HEK293 (cell line): Measurements from ENCODE around the gene DPEP1.
A peak's percentile ranks its signal among the peaks of the same experiment; 100 is the strongest.

Source experiments
- CTCF ChIA-PET: fragments of 350-600 bp; formaldehyde crosslinking; extraction: SDS; loops from one replicate; lab custom pipeline; 2021; ENCODE audit warnings: antibody characterized with exemption; lab: Yijun Ruan, JAX
- POLR2A ChIA-PET: fragments of 300-600 bp; formaldehyde crosslinking; extraction: SDS; loops from one replicate; lab custom pipeline; 2020; ENCODE audit warnings: antibody characterized with exemption, inconsistent platforms; lab: Yijun Ruan, JAX
- H3K27ac ChIP-seq: fragments of 200-500 bp; sonication (Bioruptor generic); 2 replicates; pipeline ENCODE4 v1.5.1; 2014; ENCODE audit warnings: low read depth, low read length, control low read depth, inconsistent platforms; ENCODE audit errors: extremely low read depth
- H3K36me3 ChIP-seq, 2 experiments: fragments of 200-500 bp in 1 of 2; sonication (Bioruptor generic) in 1 of 2; 1 replicate in 1 of 2; 2 replicates in 1 of 2; pipeline ENCODE4 v1.5.1; 2014 to 2017; ENCODE audit warnings: inconsistent platforms in 2 of 2, low read length in 2 of 2; ENCODE audit not compliant: control insufficient read depth in 2 of 2, insufficient read depth in 1 of 2
- H3K4me1 ChIP-seq: fragments of 200-500 bp; sonication (Bioruptor generic); 2 replicates; pipeline ENCODE4 v1.5.1; 2014; ENCODE audit warnings: mild to moderate bottlenecking, low read length, inconsistent platforms; ENCODE audit not compliant: control insufficient read depth, insufficient read depth
- H3K4me3 ChIP-seq: 2 replicates; pipeline ENCODE4 v1.5.1; 2011; ENCODE audit warnings: low read depth, mild to moderate bottlenecking, control low read depth, low read length, moderate library complexity
- H3K9me3 ChIP-seq: fragments of 200-500 bp; sonication (Bioruptor generic); 2 replicates; pipeline ENCODE4 v1.5.1; 2014; ENCODE audit warnings: low read depth, low read length, inconsistent platforms; ENCODE audit not compliant: control insufficient read depth, insufficient read depth
- EGR2 ChIP-seq: fragments of 450-650 bp; formaldehyde crosslinking; IDR thresholded peaks from 2 replicates; pipeline ENCODE4 v1.5.1; 2016; ENCODE audit warnings: low read depth, missing biosample characterization, missing genetic modification characterization
- PRDM1 ChIP-seq: fragments of 450-650 bp; formaldehyde crosslinking; IDR thresholded peaks from 2 replicates; pipeline ENCODE4; 2016; ENCODE audit warnings: missing biosample characterization, missing genetic modification characterization
- PRDM2 ChIP-seq: fragments of 450-650 bp; formaldehyde crosslinking; IDR thresholded peaks from 2 replicates; pipeline ENCODE4 v1.5.1; 2016; ENCODE audit warnings: missing biosample characterization, missing genetic modification characterization, borderline replicate concordance
- TCF7L2 ChIP-seq: IDR thresholded peaks from 2 replicates; pipeline ENCODE4 v1.6.1; 2011; ENCODE audit warnings: low read depth, mild to moderate bottlenecking, inconsistent platforms, low read length, moderate library complexity, borderline replicate concordance
- ZFHX2 ChIP-seq: fragments of 450-650 bp; formaldehyde crosslinking; conservative IDR thresholded peaks from 2 replicates; pipeline ENCODE4 v1.5.1; 2016; ENCODE audit warnings: missing biosample characterization, missing genetic modification characterization
- ZNF140 ChIP-seq: fragments of 450-650 bp; formaldehyde crosslinking; IDR thresholded peaks from 2 replicates; pipeline ENCODE4 v1.5.1; 2016; ENCODE audit warnings: missing biosample characterization, missing genetic modification characterization
- ZNF16 ChIP-seq: fragments of 450-650 bp; formaldehyde crosslinking; IDR thresholded peaks from 2 replicates; pipeline ENCODE4 v1.5.1; 2016; ENCODE audit warnings: low read depth, missing biosample characterization, missing genetic modification characterization
- ZNF335 ChIP-seq: fragments of 450-650 bp; formaldehyde crosslinking; conservative IDR thresholded peaks from 2 replicates; pipeline ENCODE4 v1.5.1; 2016; ENCODE audit warnings: missing biosample characterization, missing genetic modification characterization
- ZNF366 ChIP-seq: fragments of 450-650 bp; formaldehyde crosslinking; conservative IDR thresholded peaks from 2 replicates; pipeline ENCODE4 v1.5.1; 2016; ENCODE audit warnings: missing biosample characterization, missing genetic modification characterization
- ZNF391 ChIP-seq: fragments of 450-650 bp; formaldehyde crosslinking; IDR thresholded peaks from 2 replicates; pipeline ENCODE4 v1.5.1; 2016; ENCODE audit warnings: low read depth, missing biosample characterization, missing genetic modification characterization, borderline replicate concordance
- ZNF645 ChIP-seq: fragments of 450-650 bp; formaldehyde crosslinking; IDR thresholded peaks from 2 replicates; pipeline ENCODE4; 2016; ENCODE audit warnings: missing biosample characterization, missing genetic modification characterization

The DPEP1 gene

GRCh38 chr16:89651584-89651983, 38.1 kb downstream of the DPEP1 start:
- Histone ChIP-seq H3K4me3 (no peak overlapping the region), H3K27ac (no peak overlapping the region), H3K4me1 (0 out of 2 replicates have a peak, but pooled peaks cover 3% of the 10 kb centered on the region), H3K36me3 (peaks cover 0 to 55% of the 10 kb centered on the region in 2 experiments; a peak in 2 of 3 replicates), H3K9me3 (no peaks in the 10 kb centered on the region)
- peak; percentile 95 for TF ChIP-seq EGR2
- TF ChIP-seq ZFHX2 (tag by site-specific recombination) = peak; percentile 84
- TF ChIP-seq ZNF366 = no peak
- TF ChIP-seq PRDM2 (tag by site-specific recombination) = no peak
- no peak for TF ChIP-seq ZNF16 (tag by site-specific recombination)
- CTCF ChIA-PET = interaction anchor here (1.0 kb wide), 1 partner anchor 10 kb away, joined by 3 read pairs; no protein-coding TSS in a partner anchor
- POLR2A ChIA-PET = no interaction called here

GRCh38 chr16:89653656-89654295, 40.3 kb downstream of the DPEP1 start:
- Histone ChIP-seq H3K9me3 (no peaks in the 10 kb centered on the region), H3K36me3 (peaks cover 0 to 43% of the 10 kb centered on the region in 2 experiments; a peak in 2 of 3 replicates), H3K4me1 (0 out of 2 replicates have a peak, but pooled peaks cover 3% of the 10 kb centered on the region), H3K4me3 (no peak overlapping the region), H3K27ac (no peak overlapping the region)
- POLR2A ChIA-PET = no interaction called here
- CTCF ChIA-PET = no interaction called here
- TF ChIP-seq TCF7L2 = no peak
- TF ChIP-seq ZNF391 (tag by site-specific recombination) = no peak
- TF ChIP-seq ZNF645 (tag by site-specific recombination) = no peak
- no peak for TF ChIP-seq ZNF140 (tag by site-specific recombination)

- Histone ChIP-seq H3K9me3 (no peaks in the 10 kb centered on the region), H3K4me3 (no peak overlapping the region), H3K36me3 (peaks cover 0 to 42% of the 10 kb centered on the region in 2 experiments; a peak in 2 of 3 replicates), H3K4me1 (0 out of 2 replicates have a peak, but pooled peaks cover 3% of the 10 kb centered on the region), H3K27ac (no peak overlapping the region)
- TF ChIP-seq ZNF335 (no peak), PRDM1 (peak; percentile 99)
- POLR2A ChIA-PET = interaction anchor here (1.4 kb wide), 1 partner anchor 31 kb away, joined by 3 read pairs; the partner anchor contains the start of gene CDK10
- CTCF ChIA-PET = interaction anchor here (2.3 kb wide), 1 partner anchor 14 kb away, joined by 9 read pairs; no protein-coding TSS in a partner anchor
These were observed 41.7 kb downstream of the DPEP1 start for GRCh38 chr16:89655062-89655643.
